Panc1 (cell line): Measurements from ENCODE around the gene MARCHF3. TPM values are rescaled to one million over a fixed set of nuclear protein-coding genes. Genes with fewer than 3 reads are reported as not detected.

Experiments
- ATAC-seq: fragments of 200-7000 bp; cut with Tn5 transposase; 2 replicates; pipeline ENCODE4 v1.9.1; 2020; ENCODE audit warnings: mild to moderate bottlenecking, moderate library complexity
- BruUV-seq: library from RNA; stranded (reverse); fragments of 400-500 nt; replicated peaks from 2 replicates; lab custom pipeline; 2021; lab: Mats Ljungman, UMichigan
- CTCF ChIA-PET: fragments of 300-600 bp; sonication (Branson Sonifier 250); formaldehyde crosslinking; loops from one replicate; lab custom pipeline; 2022; ENCODE audit warnings: antibody characterized with exemption; lab: Charles Lee
- POLR2A ChIA-PET: fragments of 300-600 bp; sonication (Branson Sonifier 250); formaldehyde crosslinking; loops from one replicate; lab custom pipeline; 2022; ENCODE audit warnings: antibody characterized with exemption; lab: Charles Lee
- DNase-seq: peaks from one replicate; pipeline ENCODE4 v3.0.0-alpha.2; 2010; ENCODE audit warnings: low read depth, low spot score
- H3K27ac ChIP-seq: 2 replicates; pipeline ENCODE4 v1.5.1; 2011; ENCODE audit warnings: mild to moderate bottlenecking, low read length, inconsistent platforms
- H3K27me3 ChIP-seq: fragments of 200-500 bp; sonication (Bioruptor generic); 2 replicates; pipeline ENCODE4 v1.6.0; 2014; ENCODE audit warnings: low read length, inconsistent platforms; ENCODE audit not compliant: control insufficient read depth, insufficient read depth
- H3K36me3 ChIP-seq: fragments of 200-500 bp; sonication (Bioruptor generic); 2 replicates; pipeline ENCODE4 v1.5.1; 2014; ENCODE audit warnings: inconsistent platforms, mild to moderate bottlenecking, low read length, moderate library complexity; ENCODE audit not compliant: control insufficient read depth, insufficient read depth
- H3K4me1 ChIP-seq: 2 replicates; pipeline ENCODE4 v1.5.1; 2011; ENCODE audit warnings: inconsistent platforms, mild to moderate bottlenecking, low read length, moderate library complexity; ENCODE audit not compliant: control insufficient read depth, insufficient read depth
- H3K4me3 ChIP-seq, 2 experiments: 2 replicates each; pipeline ENCODE4 v1.5.1; 2011 to 2012; ENCODE audit warnings: low read depth in 2 of 2, low read length in 2 of 2, mild to moderate bottlenecking in 2 of 2, inconsistent platforms in 1 of 2, moderate library complexity in 1 of 2
- H3K9me3 ChIP-seq: fragments of 200-500 bp; sonication (Bioruptor generic); 2 replicates; pipeline ENCODE4 v1.5.1; 2014; ENCODE audit warnings: low read depth, mild to moderate bottlenecking, inconsistent platforms, low read length, moderate library complexity; ENCODE audit not compliant: control insufficient read depth, insufficient read depth
- CTCF ChIP-seq: fragments of 450-650 bp; IDR thresholded peaks from 2 replicates; pipeline ENCODE4 v1.5.1; 2017; ENCODE audit warnings: mild to moderate bottlenecking
- POLR2AphosphoS5 ChIP-seq: IDR thresholded peaks from 2 replicates; pipeline ENCODE4 v1.6.1; 2012; ENCODE audit warnings: mild to moderate bottlenecking, low read depth, low read length, moderate library complexity
- REST ChIP-seq, 2 experiments: IDR thresholded peaks; 2 replicates each; pipeline ENCODE4 v1.6.1; 2011 to 2012; ENCODE audit warnings: low read depth in 2 of 2, control low read depth in 1 of 2, low read length in 1 of 2, mild to moderate bottlenecking in 1 of 2, moderate library complexity in 1 of 2; ENCODE audit not compliant: insufficient read depth in 1 of 2
- SIN3A ChIP-seq: IDR thresholded peaks from 2 replicates; pipeline ENCODE4 v1.6.1; 2012; ENCODE audit warnings: low read depth, mild to moderate bottlenecking, low read length, moderate library complexity, borderline replicate concordance; ENCODE audit not compliant: insufficient read depth
- TCF7L2 ChIP-seq: IDR thresholded peaks from 2 replicates; pipeline ENCODE4 v1.6.1; 2011; ENCODE audit warnings: mild to moderate bottlenecking, low read depth, low read length, inconsistent platforms
- in situ Hi-C: cut with HindIII; loops from 2 replicates; pipeline ENCODE4 v1.10.0; 2016; ENCODE audit warnings: low sequenced_read_pairs, low pct_unique_long_range_greater_than_20kb
- intact Hi-C: fragments of 100-400 bp; cut with micrococcal nuclease; formaldehyde crosslinking; loops from one replicate; pipeline ENCODE4 v1.10.0; 2022; ENCODE audit not compliant: unreplicated experiment
- total RNA-seq: library from RNA; stranded (reverse); gene quantifications from one replicate; pipeline ENCODE4 v1.2.1, GENCODE V29; 2021; ENCODE audit not compliant: unreplicated experiment

MARCHF3 gene
- total RNA-seq, 1 experiment from 2014 or later = 3.0 TPM

GRCh38 chr5:126941403-126941802 lies 89.0 kb downstream of the MARCHF3 start:
- intact Hi-C loops = no loop called here
- no peak overlapping the region for H3K4me3 ChIP-seq
- no peak for ATAC-seq
- TF ChIP-seq SIN3A (no peak), TCF7L2 (no peak), REST (IDR thresholded peaks at IDR 0.05; ENCODE audit: insufficient read depth in 1 of 2, low read depth in 2 of 2, low read length in 1 of 2) (no peak), POLR2AphosphoS5 (no peak), CTCF (no peak)
- CTCF ChIA-PET = no interaction called here
- no TSS peak for BruUV-seq
- H3K9me3 ChIP-seq = no peaks in the 10 kb centered on the region
- no peak for DNase-seq
- in situ Hi-C loops = no loop called here
- H3K4me1 ChIP-seq = no peaks in the 10 kb centered on the region
- POLR2A ChIA-PET = no interaction called here
- no peaks in the 10 kb centered on the region; the same call in 1 of the 2 replicates for H3K27me3 ChIP-seq
- no peak overlapping the region for H3K27ac ChIP-seq
- no peaks in the 10 kb centered on the region for H3K36me3 ChIP-seq

GRCh38 chr5:126939887-126940286 lies 90.5 kb downstream of the MARCHF3 start:
- H3K4me3 ChIP-seq = no peak overlapping the region
- no peaks in the 10 kb centered on the region for H3K36me3 ChIP-seq
- no peak overlapping the region for H3K27ac ChIP-seq
- ChIA-PET POLR2A (no interaction called here), CTCF (no interaction called here)
- DNase-seq (no peak), ATAC-seq (no peak)
- no TSS peak for BruUV-seq
- intact Hi-C loops (no loop called here), in situ Hi-C loops (no loop called here)
- no peaks in the 10 kb centered on the region for H3K4me1 ChIP-seq
- no peaks in the 10 kb centered on the region; the same call in 1 of the 2 replicates for H3K27me3 ChIP-seq
- no peaks in the 10 kb centered on the region for H3K9me3 ChIP-seq
- TF ChIP-seq REST (IDR thresholded peaks at IDR 0.05; ENCODE audit: insufficient read depth in 1 of 2, low read depth in 2 of 2, low read length in 1 of 2) = no peak
- no peak for TF ChIP-seq TCF7L2
- no peak for TF ChIP-seq SIN3A
- TF ChIP-seq CTCF = no peak
- TF ChIP-seq POLR2AphosphoS5 = no peak
